Measurements from ENCODE around the gene NAV2.

NAV2 gene

GRCh38 chr11:19812096-19812495, 99.5 kb downstream of the NAV2 start:
- no peaks in the 10 kb centered on the region for H3K9me2 ChIP-seq (replicated peaks; ENCODE audit: insufficient read depth, low read length)
- no peak overlapping the region for H3K4me3 ChIP-seq (ENCODE audit: low read length)
- H3K27ac ChIP-seq (ENCODE audit: low read length): no peak overlapping the region
- no peaks in the 10 kb centered on the region for H3K79me2 ChIP-seq (ENCODE audit: low read length)
- no peaks in the 10 kb centered on the region for H3K36me3 ChIP-seq (replicated peaks; ENCODE audit: insufficient read depth, low read length)
- no peaks in the 10 kb centered on the region for H3K27me3 ChIP-seq (replicated peaks; ENCODE audit: insufficient read depth, low read length)
- H3K9ac ChIP-seq (ENCODE audit: low read length): no peak overlapping the region
- no peaks in the 10 kb centered on the region for H3K9me3 ChIP-seq (replicated peaks; ENCODE audit: insufficient read depth, low read length)
- H2AFZ ChIP-seq (ENCODE audit: low read length): no peak overlapping the region
- DNase-seq: no peak
- H3F3A ChIP-seq (ENCODE audit: insufficient read depth, low read length): no peaks in the 10 kb centered on the region
- TF ChIP-seq CTCF (IDR thresholded peaks at IDR 0.05; ENCODE audit: low read length): no peak
- no peaks in the 10 kb centered on the region for H3K4me1 ChIP-seq (ENCODE audit: low read length)
- no peak overlapping the region for H3K4me2 ChIP-seq (ENCODE audit: low read depth, low read length)
- H4K20me1 ChIP-seq (ENCODE audit: insufficient read depth, low read length): no peaks in the 10 kb centered on the region

- Histone ChIP-seq H3K4me2 (ENCODE audit: low read depth, low read length) (no peak overlapping the region), H4K20me1 (ENCODE audit: insufficient read depth, low read length) (no peaks in the 10 kb centered on the region), H3K9me3 (replicated peaks; ENCODE audit: insufficient read depth, low read length) (no peaks in the 10 kb centered on the region), H3F3A (ENCODE audit: insufficient read depth, low read length) (no peaks in the 10 kb centered on the region), H3K9ac (ENCODE audit: low read length) (no peak overlapping the region), H3K4me1 (ENCODE audit: low read length) (no peaks in the 10 kb centered on the region), H3K27ac (ENCODE audit: low read length) (no peak overlapping the region), H3K79me2 (ENCODE audit: low read length) (no peaks in the 10 kb centered on the region), H3K27me3 (replicated peaks; ENCODE audit: insufficient read depth, low read length) (no peaks in the 10 kb centered on the region), H3K4me3 (ENCODE audit: low read length) (no peak overlapping the region), H3K9me2 (replicated peaks; ENCODE audit: insufficient read depth, low read length) (no peaks in the 10 kb centered on the region), H3K36me3 (replicated peaks; ENCODE audit: insufficient read depth, low read length) (no peaks in the 10 kb centered on the region), H2AFZ (ENCODE audit: low read length) (no peak overlapping the region)
- no peak for TF ChIP-seq CTCF (IDR thresholded peaks at IDR 0.05; ENCODE audit: low read length)
- no peak for TF ChIP-seq EZH2phosphoT487 (IDR thresholded peaks at IDR 0.05; ENCODE audit: low read length)
- no peak for TF ChIP-seq EZH2 (optimal IDR thresholded peaks at IDR 0.05; ENCODE audit: low read depth, low read length)
- no peak for DNase-seq
Measured at GRCh38 chr11:19812710-19813109, 100.1 kb downstream of the NAV2 start.

- no peak overlapping the region for H2AFZ ChIP-seq (ENCODE audit: low read length)
- H3F3A ChIP-seq (ENCODE audit: insufficient read depth, low read length): no peaks in the 10 kb centered on the region
- H3K36me3 ChIP-seq (replicated peaks; ENCODE audit: insufficient read depth, low read length): no peaks in the 10 kb centered on the region
- no peak overlapping the region for H3K4me2 ChIP-seq (ENCODE audit: low read depth, low read length)
- H3K79me2 ChIP-seq (ENCODE audit: low read length): no peaks in the 10 kb centered on the region
- H3K4me3 ChIP-seq (ENCODE audit: low read length): no peak overlapping the region
- no peaks in the 10 kb centered on the region for H4K20me1 ChIP-seq (ENCODE audit: insufficient read depth, low read length)
- TF ChIP-seq CTCF (IDR thresholded peaks at IDR 0.05; ENCODE audit: low read length) (no peak), EZH2 (optimal IDR thresholded peaks at IDR 0.05; ENCODE audit: low read depth, low read length) (no peak), EZH2phosphoT487 (IDR thresholded peaks at IDR 0.05; ENCODE audit: low read length) (no peak)
- H3K9me3 ChIP-seq (replicated peaks; ENCODE audit: insufficient read depth, low read length): no peaks in the 10 kb centered on the region
- no peak for DNase-seq
- no peak overlapping the region for H3K9ac ChIP-seq (ENCODE audit: low read length)
- no peak overlapping the region for H3K27ac ChIP-seq (ENCODE audit: low read length)
- no peaks in the 10 kb centered on the region for H3K9me2 ChIP-seq (replicated peaks; ENCODE audit: insufficient read depth, low read length)
- H3K4me1 ChIP-seq (ENCODE audit: low read length): no peaks in the 10 kb centered on the region
- H3K27me3 ChIP-seq (replicated peaks; ENCODE audit: insufficient read depth, low read length): no peaks in the 10 kb centered on the region
Measured at GRCh38 chr11:19813158-19813879, 100.7 kb downstream of the NAV2 start.
